NT2/D1 (cell line): Measurements from ENCODE around the gene MRPL14.

Source experiments
- YY1 ChIP-seq: IDR thresholded peaks from 2 replicates; pipeline ENCODE4 v1.6.1; 2011; ENCODE audit not compliant: insufficient read length, insufficient read depth
- ZNF274 ChIP-seq: IDR thresholded peaks from 2 replicates; pipeline ENCODE4 v1.6.1; 2011; ENCODE audit warnings: mild to moderate bottlenecking, low read depth, low read length

DNA sequence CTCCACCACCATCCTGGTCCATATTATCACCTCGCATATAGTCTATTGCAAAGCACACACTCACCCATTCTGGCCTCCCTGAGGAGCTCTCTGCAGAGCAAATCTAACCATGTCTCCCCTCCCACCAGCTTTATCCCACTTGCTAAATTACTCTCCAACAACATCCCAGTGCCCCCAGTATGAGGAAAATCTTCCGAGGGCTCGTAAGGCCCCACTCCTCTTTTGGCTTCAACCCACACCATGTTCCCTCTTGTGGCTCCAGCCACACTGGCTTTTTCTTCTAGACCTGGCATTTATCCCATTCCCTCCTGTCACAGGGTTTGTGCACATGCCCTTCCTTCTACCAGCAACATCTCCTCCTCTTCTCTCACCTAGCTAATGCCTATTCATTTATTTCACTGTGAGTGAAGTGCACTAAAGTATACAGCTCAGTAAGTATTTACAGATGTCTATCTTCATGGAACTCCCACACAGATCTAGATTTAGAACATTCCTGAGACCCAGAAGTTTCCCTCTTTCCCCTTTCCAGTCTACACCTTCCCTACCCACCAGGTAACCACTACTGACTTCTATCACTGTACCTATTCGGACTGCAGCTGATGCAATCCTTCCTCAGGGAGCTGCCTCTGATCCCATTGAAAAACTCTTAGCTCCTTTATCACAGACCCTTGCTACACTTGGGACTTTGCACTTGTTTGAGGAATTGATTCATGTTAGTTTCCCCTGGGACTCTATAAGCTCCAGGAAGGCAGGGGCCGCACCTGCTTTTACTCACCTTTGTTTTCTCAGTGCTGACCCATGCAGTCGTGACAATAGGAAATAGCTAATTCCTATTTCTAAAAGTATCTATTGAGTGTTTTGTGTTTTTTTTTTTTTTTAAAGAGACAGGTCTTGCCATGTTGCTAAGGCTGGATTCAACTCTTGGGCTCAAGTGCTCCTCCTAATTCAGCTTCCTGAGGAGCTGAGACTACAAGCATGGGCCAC lies 15.5 kb downstream of the MRPL14 start:
- no peak for TF ChIP-seq ZNF274
- TF ChIP-seq YY1 = no peak
